Mammary epithelial cell (primary cell): ENCODE measurements around the gene SEPTIN11.

Experiments
- CTCF ChIP-seq, 2 donors: IDR thresholded peaks in 1 of 2; conservative IDR thresholded peaks in 1 of 2; 2 replicates each; pipeline ENCODE4 v1.5.1; 2011 to 2012; ENCODE audit warnings: inconsistent platforms in 2 of 2, low read length in 2 of 2, mild to moderate bottlenecking in 2 of 2, control low read depth in 1 of 2, low read depth in 1 of 2; ENCODE audit not compliant: insufficient read depth in 1 of 2; ENCODE audit errors: extremely low read depth in 1 of 2
- EZH2 ChIP-seq: IDR thresholded peaks from 2 replicates; pipeline ENCODE4 v1.6.1; 2012; ENCODE audit warnings: low read length, inconsistent platforms, borderline replicate concordance

- TF ChIP-seq CTCF (conservative IDR thresholded peaks at IDR 0.05 in 1 of 2, IDR thresholded peaks at IDR 0.05 in 1 of 2; ENCODE audit: extremely low read depth in 1 of 2, insufficient read depth in 1 of 2, low read depth in 1 of 2, low read length in 2 of 2) (peak in 1 of 2 donors; percentile 9), EZH2 (no peak)
Measured at GRCh38 chr4:76950052-76950955, 752 bp downstream of the SEPTIN11 start.
